ENCODE data around the gene CCDC33. TPM values are rescaled to one million over a fixed set of nuclear protein-coding genes. Genes with fewer than 3 reads are reported as not detected.

Gene CCDC33
- total RNA-seq, 1 experiment from 2014 or later = 10.6 TPM

GRCh38 chr15:74202452-74203401, 33.4 kb upstream of the CCDC33 start, which contains the start of gene STRA6 (continued):
- 0 out of 2 replicates have a peak, but pooled peaks have one; percentile 40 for TF ChIP-seq E2F1 (CRISPR knock-in tag; IDR thresholded peaks at IDR 0.05)
- TF ChIP-seq TP53 (CRISPR knock-in tag; IDR thresholded peaks at IDR 0.05) = peak; percentile 58; the same call in 1 of the 2 replicates
- TF ChIP-seq MYBL2 (CRISPR knock-in tag; IDR thresholded peaks at IDR 0.05) = peak; percentile 59; the same call in 1 of the 2 replicates
- peak; percentile 64 for TF ChIP-seq FOXK1 (CRISPR knock-in tag; IDR thresholded peaks at IDR 0.05)
- TF ChIP-seq NFATC4 (CRISPR knock-in tag; IDR thresholded peaks at IDR 0.05) = no peak
- TF ChIP-seq NR3C1 (CRISPR knock-in tag; conservative IDR thresholded peaks at IDR 0.05; ENCODE audit: low read depth) = 0 out of 2 replicates have a peak, but pooled peaks have one; percentile 36
- no peak for TF ChIP-seq ZNF396 (CRISPR knock-in tag; IDR thresholded peaks at IDR 0.05; ENCODE audit: borderline replicate concordance)
- peak; percentile 82; the same call in 1 of the 2 replicates for TF ChIP-seq FOXP1 (CRISPR knock-in tag; IDR thresholded peaks at IDR 0.05; ENCODE audit: borderline replicate concordance)
- peak; percentile 41; the same call in 1 of the 2 replicates for TF ChIP-seq ARID4B (CRISPR knock-in tag; IDR thresholded peaks at IDR 0.05; ENCODE audit: borderline replicate concordance)
- TF ChIP-seq ERG (CRISPR knock-in tag; IDR thresholded peaks at IDR 0.05) = no peak
- TF ChIP-seq AFF4 (CRISPR knock-in tag; IDR thresholded peaks at IDR 0.05; ENCODE audit: borderline replicate concordance) = peak; percentile 79; the same call in 1 of the 2 replicates
- TF ChIP-seq ZNF416 (CRISPR knock-in tag; IDR thresholded peaks at IDR 0.05) = no peak
- no peak for TF ChIP-seq GRHL2 (CRISPR knock-in tag; IDR thresholded peaks at IDR 0.05; ENCODE audit: insufficient replicate concordance, severe bottlenecking)
- TF ChIP-seq ZMAT4 (CRISPR knock-in tag; IDR thresholded peaks at IDR 0.05) = no peak
- TF ChIP-seq ETV6 (CRISPR knock-in tag; IDR thresholded peaks at IDR 0.05) = peak; percentile 66
- peak; percentile 83 for TF ChIP-seq SP1 (CRISPR knock-in tag; conservative IDR thresholded peaks at IDR 0.05)
- TF ChIP-seq OVOL2 (CRISPR knock-in tag; IDR thresholded peaks at IDR 0.05; ENCODE audit: borderline replicate concordance) = no peak
- peak; percentile 50 for TF ChIP-seq MAX (CRISPR knock-in tag; IDR thresholded peaks at IDR 0.05)
- TF ChIP-seq ESRRA (CRISPR knock-in tag; IDR thresholded peaks at IDR 0.05; ENCODE audit: borderline replicate concordance) = no peak
- TF ChIP-seq FOXP4 (CRISPR knock-in tag; IDR thresholded peaks at IDR 0.05) = peak; percentile 64; the same call in 1 of the 2 replicates

All from WTC11 (cell line).